ENCODE results near the gene DCBLD1. TPM values are rescaled to one million over a fixed set of nuclear protein-coding genes. Genes with fewer than 3 reads are reported as not detected.
A peak's percentile ranks its signal among the peaks of the same experiment; 100 is the strongest.

The DCBLD1 gene
- total RNA-seq, 1 donor: 29.7 TPM

DNA sequence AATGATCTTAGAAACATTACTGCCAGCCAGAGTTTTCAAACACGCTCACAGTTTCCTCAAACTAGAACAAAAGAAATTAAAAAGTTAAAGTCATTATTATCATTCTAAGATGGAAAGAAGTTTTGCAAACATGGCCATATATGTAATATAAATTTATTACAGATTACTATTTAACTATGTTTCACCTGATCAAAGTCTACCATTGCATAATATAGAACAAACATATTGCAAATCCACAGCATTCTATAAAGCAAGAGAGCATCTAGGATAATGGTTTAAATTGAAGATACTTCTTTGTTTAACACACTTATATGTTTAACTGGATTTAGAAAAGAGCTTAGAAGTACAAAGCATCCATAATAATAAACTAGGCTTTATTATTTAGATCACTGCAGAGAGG, 26.2 kb upstream of the DCBLD1 start:
- H2AFZ ChIP-seq (ENCODE audit: low read length): peak overlapping the region; percentile 33
- TF ChIP-seq CTCF (IDR thresholded peaks at IDR 0.05; ENCODE audit: extremely low read depth, low read depth, low read length): no peak

GRCh38 chr6:117456998-117457397, 25.5 kb upstream of the DCBLD1 start:
- no peak overlapping the region for H3K27ac ChIP-seq (ENCODE audit: low read depth, low read length)
- H3K79me2 ChIP-seq (ENCODE audit: insufficient read depth, low read length): no peaks in the 10 kb centered on the region
- DNase-seq (ENCODE audit: insufficient read length, low spot score, missing footprints): no peak
- H4K20me1 ChIP-seq (ENCODE audit: insufficient read depth, low read length): no peaks in the 10 kb centered on the region
- no peak overlapping the region for H2AFZ ChIP-seq (ENCODE audit: low read length)
- no peaks in the 10 kb centered on the region for H3K27me3 ChIP-seq (ENCODE audit: insufficient read depth, low read length)
- no peaks in the 10 kb centered on the region for H3K4me1 ChIP-seq (ENCODE audit: insufficient read depth, low read length)
- no peak overlapping the region for H3K4me2 ChIP-seq (ENCODE audit: insufficient read depth, low read length)
- H3K36me3 ChIP-seq (ENCODE audit: insufficient read depth, low read length): no peaks in the 10 kb centered on the region
- H3K9me3 ChIP-seq (ENCODE audit: low read depth, low read length): no peaks in the 10 kb centered on the region
- no peak overlapping the region for H3K4me3 ChIP-seq (ENCODE audit: insufficient read depth, low read length)
- TF ChIP-seq CTCF (IDR thresholded peaks at IDR 0.05; ENCODE audit: extremely low read depth, low read depth, low read length): no peak

More for the DNA sequence above, 26.2 kb upstream of the DCBLD1 start:
- Histone ChIP-seq H3K27me3 (ENCODE audit: insufficient read depth, low read length) (no peaks in the 10 kb centered on the region), H3K79me2 (ENCODE audit: insufficient read depth, low read length) (no peaks in the 10 kb centered on the region), H3K4me2 (ENCODE audit: insufficient read depth, low read length) (no peak overlapping the region), H3K4me3 (ENCODE audit: insufficient read depth, low read length) (no peak overlapping the region), H3K4me1 (ENCODE audit: insufficient read depth, low read length) (no peaks in the 10 kb centered on the region), H3K36me3 (ENCODE audit: insufficient read depth, low read length) (no peaks in the 10 kb centered on the region), H3K27ac (ENCODE audit: low read depth, low read length) (no peak overlapping the region), H4K20me1 (ENCODE audit: insufficient read depth, low read length) (no peaks in the 10 kb centered on the region), H3K9me3 (ENCODE audit: low read depth, low read length) (no peaks in the 10 kb centered on the region)
- DNase-seq (ENCODE audit: insufficient read length, low spot score, missing footprints): no peak

GRCh38 chr6:117459204-117459944, 23.1 kb upstream of the DCBLD1 start:
- Histone ChIP-seq H3K36me3 (ENCODE audit: insufficient read depth, low read length) (no peaks in the 10 kb centered on the region), H3K79me2 (ENCODE audit: insufficient read depth, low read length) (no peaks in the 10 kb centered on the region), H3K4me3 (ENCODE audit: insufficient read depth, low read length) (no peak overlapping the region), H3K4me1 (ENCODE audit: insufficient read depth, low read length) (peaks cover 10% of the 10 kb centered on the region), H2AFZ (ENCODE audit: low read length) (no peak overlapping the region), H4K20me1 (ENCODE audit: insufficient read depth, low read length) (no peaks in the 10 kb centered on the region), H3K27me3 (ENCODE audit: insufficient read depth, low read length) (no peaks in the 10 kb centered on the region), H3K9me3 (ENCODE audit: low read depth, low read length) (no peaks in the 10 kb centered on the region), H3K27ac (ENCODE audit: low read depth, low read length) (no peak overlapping the region), H3K4me2 (ENCODE audit: insufficient read depth, low read length) (no peak overlapping the region)
- no peak for TF ChIP-seq CTCF (IDR thresholded peaks at IDR 0.05; ENCODE audit: extremely low read depth, low read depth, low read length)
- DNase-seq (ENCODE audit: insufficient read length, low spot score, missing footprints): no peak

- H3K4me3 ChIP-seq (ENCODE audit: insufficient read depth, low read length): peak overlapping the region; percentile 57
- peak overlapping the region; percentile 72 for H2AFZ ChIP-seq (ENCODE audit: low read length)
- no peak for TF ChIP-seq CTCF (IDR thresholded peaks at IDR 0.05; ENCODE audit: extremely low read depth, low read depth, low read length)
- peak; percentile 70 for DNase-seq (ENCODE audit: insufficient read length, low spot score, missing footprints)
- H4K20me1 ChIP-seq (ENCODE audit: insufficient read depth, low read length): no peaks in the 10 kb centered on the region
- no peaks in the 10 kb centered on the region for H3K36me3 ChIP-seq (ENCODE audit: insufficient read depth, low read length)
- peak overlapping the region; percentile 89 for H3K4me2 ChIP-seq (ENCODE audit: insufficient read depth, low read length)
- H3K4me1 ChIP-seq (ENCODE audit: insufficient read depth, low read length): peaks cover 14% of the 10 kb centered on the region
- H3K9me3 ChIP-seq (ENCODE audit: low read depth, low read length): no peaks in the 10 kb centered on the region
- no peaks in the 10 kb centered on the region for H3K27me3 ChIP-seq (ENCODE audit: insufficient read depth, low read length)
- peak overlapping the region; percentile 88 for H3K27ac ChIP-seq (ENCODE audit: low read depth, low read length)
- no peaks in the 10 kb centered on the region for H3K79me2 ChIP-seq (ENCODE audit: insufficient read depth, low read length)
These were observed 18.5 kb upstream of the DCBLD1 start for GRCh38 chr6:117463762-117464665.

All from osteoblast (primary cell).